ENCODE results near the gene PDE4D. TPM values are rescaled to one million over a fixed set of nuclear protein-coding genes. Genes with fewer than 3 reads are reported as not detected.

PDE4D gene
- total and polyA plus RNA-seq, 2 donors (not counting 3 experiments of a cell fraction or from before 2014, with no cell fraction given): 34.5 to 51.2 TPM

DNA sequence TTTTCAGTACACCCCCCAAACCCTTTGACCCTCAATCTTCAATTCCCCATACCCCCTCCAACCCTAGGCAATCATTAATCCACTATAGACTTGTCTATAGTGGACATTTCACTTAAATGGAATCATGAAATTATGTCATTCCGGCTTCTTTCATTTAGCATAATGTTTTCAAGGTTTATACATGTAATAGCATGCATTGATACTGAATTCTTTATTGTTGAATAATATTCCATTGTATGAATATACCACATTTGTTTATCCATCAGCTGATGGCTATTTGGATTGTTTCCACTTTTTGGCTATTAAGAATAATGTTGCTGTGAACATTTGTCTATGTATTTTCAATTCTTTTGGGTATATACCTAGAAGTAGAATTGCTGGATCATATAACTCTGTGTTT, 238.8 kb downstream of the PDE4D start:
- no peaks in the 10 kb centered on the region for H3K36me3 ChIP-seq (ENCODE audit: control insufficient read depth in 2 of 2, extremely low read depth in 1 of 2, insufficient read depth in 2 of 2, low read length in 2 of 2)
- dilution Hi-C loops (cut with MboI; ENCODE audit: extremely low pct_ligation_motif_present, low sequenced_read_pairs) (no loop called here), intact Hi-C loops (cut with micrococcal nuclease) (no loop called here)
- peaks cover under 1% of the 10 kb centered on the region for H4K20me1 ChIP-seq (replicated peaks; ENCODE audit: control insufficient read depth, extremely low read depth, insufficient read depth, low read length)
- DNase-seq (ENCODE audit: low read depth, low spot score) (no peak), FAIRE-seq (no peak)
- H3K79me2 ChIP-seq (ENCODE audit: control insufficient read depth, insufficient read depth, low read length): no peaks in the 10 kb centered on the region
- H3K27ac ChIP-seq (ENCODE audit: insufficient read depth, low read depth, low read length): no peak overlapping the region
- H3K4me1 ChIP-seq (ENCODE audit: control insufficient read depth, extremely low read depth, insufficient read depth, low read length): peaks cover 9% of the 10 kb centered on the region
- no peak overlapping the region for H2AFZ ChIP-seq (ENCODE audit: low read depth, low read length)
- ChIA-PET CTCF (interaction anchor here (1.4 kb wide), 2 partner anchors 19 to 149 kb away, joined by 4 to 5 read pairs; no protein-coding TSS in a partner anchor), POLR2A (no interaction called here)
- no peaks in the 10 kb centered on the region for H3K27me3 ChIP-seq (ENCODE audit: control insufficient read depth in 2 of 2, insufficient read depth in 2 of 2, low read length in 2 of 2)
- no peaks in the 10 kb centered on the region for H3K9me1 ChIP-seq (replicated peaks; ENCODE audit: control insufficient read depth, extremely low read depth, insufficient read depth, low read length)
- BruUV-seq (replicated peaks): no TSS peak
- TF ChIP-seq MAX (IDR thresholded peaks at IDR 0.05; ENCODE audit: insufficient read depth, insufficient read length): no peak
- TF ChIP-seq JUN (IDR thresholded peaks at IDR 0.05; ENCODE audit: borderline replicate concordance, insufficient read depth, insufficient read length, low read depth): no peak
- no peak for TF ChIP-seq POLR2A (IDR thresholded peaks at IDR 0.05; ENCODE audit: low read depth, low read length)
- no peak for TF ChIP-seq POLR2AphosphoS5 (IDR thresholded peaks at IDR 0.05; ENCODE audit: insufficient read depth, low read depth, low read length)
- no peak for TF ChIP-seq EZH2 (IDR thresholded peaks at IDR 0.05; ENCODE audit: borderline replicate concordance, low read depth, low read length, severe bottlenecking)
- TF ChIP-seq, protein P1, sequence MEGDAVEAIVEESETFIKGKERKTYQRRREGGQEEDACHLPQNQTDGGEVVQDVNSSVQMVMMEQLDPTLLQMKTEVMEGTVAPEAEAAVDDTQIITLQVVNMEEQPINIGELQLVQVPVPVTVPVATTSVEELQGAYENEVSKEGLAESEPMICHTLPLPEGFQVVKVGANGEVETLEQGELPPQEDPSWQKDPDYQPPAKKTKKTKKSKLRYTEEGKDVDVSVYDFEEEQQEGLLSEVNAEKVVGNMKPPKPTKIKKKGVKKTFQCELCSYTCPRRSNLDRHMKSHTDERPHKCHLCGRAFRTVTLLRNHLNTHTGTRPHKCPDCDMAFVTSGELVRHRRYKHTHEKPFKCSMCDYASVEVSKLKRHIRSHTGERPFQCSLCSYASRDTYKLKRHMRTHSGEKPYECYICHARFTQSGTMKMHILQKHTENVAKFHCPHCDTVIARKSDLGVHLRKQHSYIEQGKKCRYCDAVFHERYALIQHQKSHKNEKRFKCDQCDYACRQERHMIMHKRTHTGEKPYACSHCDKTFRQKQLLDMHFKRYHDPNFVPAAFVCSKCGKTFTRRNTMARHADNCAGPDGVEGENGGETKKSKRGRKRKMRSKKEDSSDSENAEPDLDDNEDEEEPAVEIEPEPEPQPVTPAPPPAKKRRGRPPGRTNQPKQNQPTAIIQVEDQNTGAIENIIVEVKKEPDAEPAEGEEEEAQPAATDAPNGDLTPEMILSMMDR (IDR thresholded peaks at IDR 0.05; ENCODE audit: extremely low read depth in 1 of 2, insufficient read depth in 1 of 2, low read depth in 1 of 2, low read length in 2 of 2): no peak
- TF ChIP-seq GATA2 (IDR thresholded peaks at IDR 0.05; ENCODE audit: insufficient read depth, insufficient read length, low read depth, low read length): no peak
- no peak for TF ChIP-seq FOS (IDR thresholded peaks at IDR 0.05; ENCODE audit: borderline replicate concordance, insufficient read depth, low read length)
- no peak for TF ChIP-seq MYC (IDR thresholded peaks at IDR 0.05; ENCODE audit: low read depth, low read length)
- H3K9ac ChIP-seq (replicated peaks; ENCODE audit: extremely low read depth, insufficient read depth, low read length): no peak overlapping the region
- H3K4me2 ChIP-seq (ENCODE audit: insufficient read depth, low read length): no peak overlapping the region
- H3K9me3 ChIP-seq (replicated peaks; ENCODE audit: control insufficient read depth, insufficient read depth, low read length): no peaks in the 10 kb centered on the region
- no peak overlapping the region for H3K4me3 ChIP-seq (replicated peaks in 1 of 3; ENCODE audit: insufficient read depth in 1 of 3, low read depth in 1 of 3, low read length in 3 of 3)

All from endothelial cell of umbilical vein (primary cell).